Adrenal gland (tissue), 12 donors: Measurements from ENCODE around the gene AKT3. TPM values are rescaled to one million over a fixed set of nuclear protein-coding genes. Genes with fewer than 3 reads are reported as not detected.
A peak's percentile ranks its signal among the peaks of the same experiment; 100 is the strongest.

Experiments
- DNase-seq, 7 donors: peaks; one replicate each; pipeline ENCODE4 v3.0.0-alpha.2; 2019 to 2020
- H3K27ac ChIP-seq, 5 donors: fragments of 200-600 bp; sonication (generic) in 4 of 5; 1 replicate in 3 of 5; 2 replicates in 2 of 5; pipeline versions ENCODE4 v1.5.1 to v1.8.0; 2016 to 2020; ENCODE audit warnings: mild to moderate bottlenecking in 1 of 5
- H3K27me3 ChIP-seq: fragments of 200-600 bp; 2 replicates; pipeline ENCODE4 v1.8.0; 2021
- H3K36me3 ChIP-seq, 2 donors: fragments of 200-600 bp; replicated peaks in 1 of 2; 1 replicate in 1 of 2; 2 replicates in 1 of 2; pipeline versions ENCODE4 v1.5.1 to v1.8.0; 2018 to 2022
- H3K4me1 ChIP-seq, 2 donors: fragments of 200-600 bp; replicated peaks in 1 of 2; 1 replicate in 1 of 2; 2 replicates in 1 of 2; pipeline versions ENCODE4 v1.5.1 to v1.8.0; 2018 to 2021
- H3K4me3 ChIP-seq, 4 donors: fragments of 200-600 bp; sonication (generic) in 3 of 4; one replicate each; pipeline ENCODE4 v1.5.1; 2016 to 2018
- H3K9me3 ChIP-seq, 3 donors: fragments of 200-600 bp; sonication (generic) in 1 of 3; replicated peaks in 1 of 3; 1 replicate in 2 of 3; 2 replicates in 1 of 3; pipeline versions ENCODE4 v1.5.1 to v1.8.0; 2016 to 2021
- CTCF ChIP-seq, 6 experiments: fragments of 450-650 bp in 4 of 6; fragments of 200-600 bp in 2 of 6; sonication (generic) in 1 of 6; IDR thresholded peaks; 1 replicate in 5 of 6; 2 replicates in 1 of 6; pipeline versions ENCODE4 v1.5.1 to v1.8.0; 2016 to 2021; ENCODE audit warnings: antibody characterized with exemption in 6 of 6, mild to moderate bottlenecking in 2 of 6, moderate library complexity in 1 of 6
- POLR2A ChIP-seq, 2 donors: fragments of 450-650 bp; IDR thresholded peaks; one replicate each; pipeline ENCODE4 v1.6.1; 2017; ENCODE audit warnings: antibody characterized with exemption in 2 of 2, mild to moderate bottlenecking in 2 of 2, moderate library complexity in 1 of 2
- WGBS, 4 donors: extraction: QIAGEN DNeasy Blood & Tissue Kit in 2 of 4; methylation state at CpG; one replicate each; pipeline versions ENCODE4 v1.1.5 to v1.1.7; 2013 to 2017; 5-methylcytosine and 5-hydroxymethylcytosine counted together
- intact Hi-C, 2 donors: fragments of 100-400 bp; cut with DNase I; formaldehyde crosslinking; loops; one replicate each; pipeline versions ENCODE4 v1.14.1 to v1.15.0; 2022 to 2023
- polyA plus RNA-seq, 3 donors: library from polyadenylated mRNA; stranded (reverse); fragments of 200-250 nt in 2 of 3; fragments of 350-450 nt in 1 of 3; fragmentation: Illumina TruSeq in 1 of 3; extraction: RNeasy Lipid Tissue Mini Kit (QIAGEN cat#74804) in 1 of 3; gene quantifications; one replicate each; pipeline ENCODE4 v1.2.3, GENCODE V29; 2013 to 2014
- total RNA-seq, 9 donors: library from RNA; depleted of rRNA in 4 of 9; stranded (reverse); fragments of >200 nt in 4 of 9; fragments of 120-200 nt in 1 of 9; fragmentation: NEBNext Ultra II Directional in 1 of 9; extraction: Animal tissue kit (Norgen Biotek cat#: 25700) in 1 of 9; gene quantifications; one replicate each; pipeline versions ENCODE4 v1.1.0 to v1.2.4, GENCODE V29; 2013 to 2023
- donor health status: healthy with polysubstance abuse.
- donor health status: Bipolar disorder and iron deficiency.
- donor health status: DM: yes; HTN: yes; CAD: no.
- donor health status: DM: no; HTN: no; CAD: no.
- donor health status: DM: no; HTN: no; CAD: no.
- donor health status: DM: yes; HTN: yes; CAD: no.

Gene AKT3
- total and polyA plus RNA-seq, 12 donors: 11.4 to 82.3 (median 32.4) TPM

DNA sequence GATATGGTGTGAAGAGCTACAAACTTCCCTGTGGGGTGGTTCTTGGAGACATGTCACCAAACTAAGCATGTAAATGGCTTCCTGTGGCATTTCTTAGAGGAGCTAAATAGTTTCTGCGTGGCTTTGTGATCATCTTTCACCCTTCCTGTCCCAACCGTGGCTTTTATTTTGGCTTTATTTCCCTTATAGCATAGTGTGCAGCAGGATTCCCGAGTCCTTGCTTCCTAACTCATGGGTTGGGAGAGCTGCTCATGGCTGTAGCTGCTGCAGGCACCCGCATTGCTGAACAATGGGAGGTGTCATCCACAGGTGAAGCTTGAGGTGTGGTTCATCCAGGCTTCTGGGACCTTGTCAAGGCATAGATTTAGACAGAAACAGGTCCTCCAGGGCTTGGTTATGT lies 402.2 kb downstream of the AKT3 start:
- intact Hi-C loops: no loop called here
- WGBS, 4 donors: 74 to 81% (median 77%) methylated on average over 4 of the region's 4 CpGs
- Histone ChIP-seq H3K4me3 (no peak overlapping the region), H3K9me3 (no peaks in the 10 kb centered on the region), H3K4me1 (peaks cover 0 to 8% of the 10 kb centered on the region in 2 donors), H3K36me3 (peaks cover 0 to 5% of the 10 kb centered on the region in 2 donors), H3K27me3 (no peaks in the 10 kb centered on the region), H3K27ac (no peak overlapping the region)
- TF ChIP-seq CTCF (IDR thresholded peaks at IDR 0.05) (no peak), POLR2A (IDR thresholded peaks at IDR 0.05) (no peak)
- DNase-seq: no peak

GRCh38 chr1:243447347-243447746 lies 402.7 kb downstream of the AKT3 start:
- Histone ChIP-seq H3K9me3 (no peaks in the 10 kb centered on the region), H3K36me3 (peaks cover 0 to 5% of the 10 kb centered on the region in 2 donors), H3K27me3 (no peaks in the 10 kb centered on the region), H3K27ac (no peak overlapping the region), H3K4me3 (no peak overlapping the region), H3K4me1 (peaks cover 0 to 8% of the 10 kb centered on the region in 2 donors)
- intact Hi-C loops: no loop called here
- TF ChIP-seq CTCF (IDR thresholded peaks at IDR 0.05): no peak
- TF ChIP-seq POLR2A (IDR thresholded peaks at IDR 0.05): no peak
- DNase-seq: peak; percentile 68 to 86 (median 77)
- 30 to 39% (median 38%) methylated on average over 3 of the region's 3 CpGs for WGBS, 4 donors

DNA sequence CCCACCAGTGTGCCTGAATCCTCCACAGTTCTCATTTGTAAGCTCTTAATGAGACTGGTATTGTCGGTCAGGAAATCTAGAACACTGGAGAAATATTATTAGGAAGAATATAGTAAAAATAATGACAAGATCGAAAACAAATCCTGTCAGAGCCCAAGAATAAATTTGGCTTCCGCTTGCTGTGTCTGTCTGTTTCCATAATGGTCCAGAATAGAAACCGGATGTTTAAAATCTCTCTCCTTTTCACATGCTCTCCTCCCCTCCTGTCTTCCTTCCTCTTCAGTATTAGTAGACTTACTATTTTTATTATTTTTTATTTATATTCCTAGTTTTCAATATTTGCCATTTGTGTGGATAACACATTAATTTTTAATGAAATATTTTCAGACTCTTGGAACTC lies 406.5 kb downstream of the AKT3 start:
- TF ChIP-seq CTCF (IDR thresholded peaks at IDR 0.05) (no peak), POLR2A (IDR thresholded peaks at IDR 0.05) (no peak)
- intact Hi-C loops: no loop called here
- no peak for DNase-seq
- no peak overlapping the region for H3K4me3 ChIP-seq
- no peak overlapping the region for H3K27ac ChIP-seq
- no peaks in the 10 kb centered on the region for H3K27me3 ChIP-seq
- peaks cover 0 to 5% of the 10 kb centered on the region in 2 donors for H3K36me3 ChIP-seq
- H3K4me1 ChIP-seq: peaks cover 0 to 8% of the 10 kb centered on the region in 2 donors
- WGBS, 4 donors: 61 to 72% (median 72%) methylated on average over 4 of the region's 4 CpGs
- H3K9me3 ChIP-seq: no peaks in the 10 kb centered on the region

- Histone ChIP-seq H3K9me3 (no peaks in the 10 kb centered on the region), H3K27me3 (no peaks in the 10 kb centered on the region), H3K27ac (no peak overlapping the region), H3K4me1 (no peaks in the 10 kb centered on the region), H3K36me3 (peaks cover 0 to 5% of the 10 kb centered on the region in 2 donors), H3K4me3 (no peak overlapping the region)
- intact Hi-C loops: no loop called here
- no peak for DNase-seq
- TF ChIP-seq POLR2A (IDR thresholded peaks at IDR 0.05) (no peak), CTCF (IDR thresholded peaks at IDR 0.05) (no peak)
Observed at GRCh38 chr1:243441601-243442000, 408.4 kb downstream of the AKT3 start.
